ENCODE measurements around the gene TSPAN18. TPM values are rescaled to one million over a fixed set of nuclear protein-coding genes. Genes with fewer than 3 reads are reported as not detected.

The TSPAN18 gene
- total RNA-seq, 1 experiment from 2014 or later: 18.3 TPM

DNA sequence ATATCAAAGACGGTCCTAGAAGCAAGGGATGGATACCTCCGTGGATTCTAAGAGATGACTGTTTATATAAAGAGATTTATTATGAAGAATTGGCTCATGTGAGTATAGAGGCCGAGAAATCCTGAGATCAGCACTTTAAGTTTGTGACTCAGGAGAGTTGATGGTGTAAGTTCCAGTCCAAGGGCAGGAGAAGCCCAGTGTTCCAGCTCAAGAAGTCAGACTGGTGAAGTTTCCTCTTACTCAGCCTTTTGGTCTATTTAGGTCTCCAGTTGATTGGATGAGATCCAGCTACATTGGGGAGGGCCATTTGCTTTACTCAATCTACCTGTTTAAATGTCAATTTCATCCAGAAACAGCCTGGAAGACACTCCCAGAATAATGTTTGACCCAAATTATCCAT, 45.1 kb downstream of the TSPAN18 start:
- no peaks in the 10 kb centered on the region for H3K27me3 ChIP-seq (ENCODE audit: insufficient read depth, low read length)
- no peaks in the 10 kb centered on the region for H3K9me3 ChIP-seq (ENCODE audit: control insufficient read depth in 1 of 2, insufficient read depth in 1 of 2, low read depth in 1 of 2, low read length in 2 of 2)
- ChIA-PET POLR2A (no interaction called here), RAD21 (ENCODE audit: low non-redundant PET in 1 of 2, low total read pairs in 2 of 2, uncharacterized antibody in 2 of 2, unreplicated experiment in 2 of 2) (no interaction called here), CTCF (no interaction called here)
- H3K4me2 ChIP-seq (ENCODE audit: low read length): no peak overlapping the region
- no peak for DNase-seq (ENCODE audit: low read depth, low spot score)
- no peak for ATAC-seq
- intact Hi-C loops (cut with micrococcal nuclease): no loop called here
- H3K36me3 ChIP-seq (ENCODE audit: control insufficient read depth in 1 of 2, insufficient read depth in 2 of 2, low read length in 2 of 2): no peaks in the 10 kb centered on the region
- H3K9me2 ChIP-seq (ENCODE audit: insufficient read depth): no peaks in the 10 kb centered on the region
- no peaks in the 10 kb centered on the region for H4K20me1 ChIP-seq (ENCODE audit: insufficient read depth)
- H2AFZ ChIP-seq (ENCODE audit: low read depth, low read length, poor library complexity, severe bottlenecking): no peak overlapping the region
- no peak overlapping the region for H3K27ac ChIP-seq (ENCODE audit: low read depth, low read length)
- H3K79me2 ChIP-seq (ENCODE audit: insufficient read depth, low read length): no peaks in the 10 kb centered on the region
- no peaks in the 10 kb centered on the region; a peak in 1 of 4 replicates for H3K4me1 ChIP-seq (ENCODE audit: control insufficient read depth in 1 of 2, insufficient read depth in 2 of 2, low read length in 2 of 2)
- H3K4me3 ChIP-seq (replicated peaks in 1 of 2; ENCODE audit: low read depth in 1 of 2, low read length in 2 of 2): no peak overlapping the region
- no TSS peak for BruUV-seq (replicated peaks)
- H3K9ac ChIP-seq (ENCODE audit: low read length): no peak overlapping the region
- TF ChIP-seq, protein P1, sequence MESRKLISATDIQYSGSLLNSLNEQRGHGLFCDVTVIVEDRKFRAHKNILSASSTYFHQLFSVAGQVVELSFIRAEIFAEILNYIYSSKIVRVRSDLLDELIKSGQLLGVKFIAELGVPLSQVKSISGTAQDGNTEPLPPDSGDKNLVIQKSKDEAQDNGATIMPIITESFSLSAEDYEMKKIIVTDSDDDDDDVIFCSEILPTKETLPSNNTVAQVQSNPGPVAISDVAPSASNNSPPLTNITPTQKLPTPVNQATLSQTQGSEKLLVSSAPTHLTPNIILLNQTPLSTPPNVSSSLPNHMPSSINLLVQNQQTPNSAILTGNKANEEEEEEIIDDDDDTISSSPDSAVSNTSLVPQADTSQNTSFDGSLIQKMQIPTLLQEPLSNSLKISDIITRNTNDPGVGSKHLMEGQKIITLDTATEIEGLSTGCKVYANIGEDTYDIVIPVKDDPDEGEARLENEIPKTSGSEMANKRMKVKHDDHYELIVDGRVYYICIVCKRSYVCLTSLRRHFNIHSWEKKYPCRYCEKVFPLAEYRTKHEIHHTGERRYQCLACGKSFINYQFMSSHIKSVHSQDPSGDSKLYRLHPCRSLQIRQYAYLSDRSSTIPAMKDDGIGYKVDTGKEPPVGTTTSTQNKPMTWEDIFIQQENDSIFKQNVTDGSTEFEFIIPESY (IDR thresholded peaks at IDR 0.05; ENCODE audit: extremely low read depth, insufficient replicate concordance, low read length): no peak
- no peak for TF ChIP-seq EGR1 (IDR thresholded peaks at IDR 0.05; ENCODE audit: low read depth)
- TF ChIP-seq JUND (IDR thresholded peaks at IDR 0.05): no peak
- TF ChIP-seq EZH2 (IDR thresholded peaks at IDR 0.05): no peak
- TF ChIP-seq, protein P2, sequence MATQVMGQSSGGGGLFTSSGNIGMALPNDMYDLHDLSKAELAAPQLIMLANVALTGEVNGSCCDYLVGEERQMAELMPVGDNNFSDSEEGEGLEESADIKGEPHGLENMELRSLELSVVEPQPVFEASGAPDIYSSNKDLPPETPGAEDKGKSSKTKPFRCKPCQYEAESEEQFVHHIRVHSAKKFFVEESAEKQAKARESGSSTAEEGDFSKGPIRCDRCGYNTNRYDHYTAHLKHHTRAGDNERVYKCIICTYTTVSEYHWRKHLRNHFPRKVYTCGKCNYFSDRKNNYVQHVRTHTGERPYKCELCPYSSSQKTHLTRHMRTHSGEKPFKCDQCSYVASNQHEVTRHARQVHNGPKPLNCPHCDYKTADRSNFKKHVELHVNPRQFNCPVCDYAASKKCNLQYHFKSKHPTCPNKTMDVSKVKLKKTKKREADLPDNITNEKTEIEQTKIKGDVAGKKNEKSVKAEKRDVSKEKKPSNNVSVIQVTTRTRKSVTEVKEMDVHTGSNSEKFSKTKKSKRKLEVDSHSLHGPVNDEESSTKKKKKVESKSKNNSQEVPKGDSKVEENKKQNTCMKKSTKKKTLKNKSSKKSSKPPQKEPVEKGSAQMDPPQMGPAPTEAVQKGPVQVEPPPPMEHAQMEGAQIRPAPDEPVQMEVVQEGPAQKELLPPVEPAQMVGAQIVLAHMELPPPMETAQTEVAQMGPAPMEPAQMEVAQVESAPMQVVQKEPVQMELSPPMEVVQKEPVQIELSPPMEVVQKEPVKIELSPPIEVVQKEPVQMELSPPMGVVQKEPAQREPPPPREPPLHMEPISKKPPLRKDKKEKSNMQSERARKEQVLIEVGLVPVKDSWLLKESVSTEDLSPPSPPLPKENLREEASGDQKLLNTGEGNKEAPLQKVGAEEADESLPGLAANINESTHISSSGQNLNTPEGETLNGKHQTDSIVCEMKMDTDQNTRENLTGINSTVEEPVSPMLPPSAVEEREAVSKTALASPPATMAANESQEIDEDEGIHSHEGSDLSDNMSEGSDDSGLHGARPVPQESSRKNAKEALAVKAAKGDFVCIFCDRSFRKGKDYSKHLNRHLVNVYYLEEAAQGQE (IDR thresholded peaks at IDR 0.05; ENCODE audit: low read depth): no peak
- TF ChIP-seq, protein P3, sequence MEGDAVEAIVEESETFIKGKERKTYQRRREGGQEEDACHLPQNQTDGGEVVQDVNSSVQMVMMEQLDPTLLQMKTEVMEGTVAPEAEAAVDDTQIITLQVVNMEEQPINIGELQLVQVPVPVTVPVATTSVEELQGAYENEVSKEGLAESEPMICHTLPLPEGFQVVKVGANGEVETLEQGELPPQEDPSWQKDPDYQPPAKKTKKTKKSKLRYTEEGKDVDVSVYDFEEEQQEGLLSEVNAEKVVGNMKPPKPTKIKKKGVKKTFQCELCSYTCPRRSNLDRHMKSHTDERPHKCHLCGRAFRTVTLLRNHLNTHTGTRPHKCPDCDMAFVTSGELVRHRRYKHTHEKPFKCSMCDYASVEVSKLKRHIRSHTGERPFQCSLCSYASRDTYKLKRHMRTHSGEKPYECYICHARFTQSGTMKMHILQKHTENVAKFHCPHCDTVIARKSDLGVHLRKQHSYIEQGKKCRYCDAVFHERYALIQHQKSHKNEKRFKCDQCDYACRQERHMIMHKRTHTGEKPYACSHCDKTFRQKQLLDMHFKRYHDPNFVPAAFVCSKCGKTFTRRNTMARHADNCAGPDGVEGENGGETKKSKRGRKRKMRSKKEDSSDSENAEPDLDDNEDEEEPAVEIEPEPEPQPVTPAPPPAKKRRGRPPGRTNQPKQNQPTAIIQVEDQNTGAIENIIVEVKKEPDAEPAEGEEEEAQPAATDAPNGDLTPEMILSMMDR (IDR thresholded peaks at IDR 0.05 in 2 of 3, conservative IDR thresholded peaks at IDR 0.05 in 1 of 3; ENCODE audit: borderline replicate concordance in 1 of 3, insufficient read depth in 1 of 3, low read depth in 2 of 3, low read length in 2 of 3): no peak
- no peak for TF ChIP-seq CEBPB (IDR thresholded peaks at IDR 0.05; ENCODE audit: low read depth)
- TF ChIP-seq RAD21 (IDR thresholded peaks at IDR 0.05; ENCODE audit: low read depth): no peak

Data from HCT116 (cell line).